Omental fat pad (tissue), 4 donors: ENCODE results near the gene DOCK9. TPM values are rescaled to one million over a fixed set of nuclear protein-coding genes. Genes with fewer than 3 reads are reported as not detected.

Source experiments
- ATAC-seq: fragments of 150-250 bp; one replicate; pipeline ENCODE4 v1.9.1; 2016; ENCODE audit warnings: mild to moderate bottlenecking, moderate library complexity; ENCODE audit not compliant: low FRiP score
- DNase-seq: peaks from one replicate; pipeline ENCODE4 v3.0.0-alpha.2; 2019; ENCODE audit warnings: low spot score
- CTCF ChIP-seq, 3 donors: fragments of 450-650 bp; IDR thresholded peaks; one replicate each; pipeline ENCODE4 v1.5.1; 2016 to 2017; ENCODE audit warnings: antibody characterized with exemption in 3 of 3, mild to moderate bottlenecking in 3 of 3, moderate library complexity in 2 of 3
- total RNA-seq, 4 donors: library from RNA; depleted of rRNA; stranded (reverse); fragments of >200 nt; gene quantifications; one replicate each; pipeline ENCODE4 v1.1.0, GENCODE V29; 2016

Gene DOCK9
- total RNA-seq, 4 donors from 2014 or later, result 94.4 to 364 (median 145) TPM

- no peak for TF ChIP-seq CTCF (IDR thresholded peaks at IDR 0.05)
- no peak for DNase-seq
- ATAC-seq, result peak; percentile 84
Measured at GRCh38 chr13:98890186-98890585, 87.7 kb downstream of the DOCK9 start.

GRCh38 chr13:98889419-98890085 is 88.3 kb downstream of the DOCK9 start:
- no peak for DNase-seq
- no peak for ATAC-seq
- TF ChIP-seq CTCF (IDR thresholded peaks at IDR 0.05), result no peak

- no peak for TF ChIP-seq CTCF (IDR thresholded peaks at IDR 0.05)
- ATAC-seq (no peak), DNase-seq (no peak)
Measured at GRCh38 chr13:98888890-98889279, 89.0 kb downstream of the DOCK9 start.

- TF ChIP-seq CTCF (IDR thresholded peaks at IDR 0.05), result no peak
- no peak for ATAC-seq
Measured at GRCh38 chr13:98888222-98888889, 89.5 kb downstream of the DOCK9 start.

GRCh38 chr13:98886587-98887230 is 91.2 kb downstream of the DOCK9 start:
- DNase-seq, result no peak
- TF ChIP-seq CTCF (IDR thresholded peaks at IDR 0.05), result no peak
- no peak for ATAC-seq

More at GRCh38 chr13:98888222-98888889, 89.5 kb downstream of the DOCK9 start:
- no peak for DNase-seq

- TF ChIP-seq CTCF (IDR thresholded peaks at IDR 0.05), result no peak
- DNase-seq (no peak), ATAC-seq (no peak)
Measured at GRCh38 chr13:98885600-98885999, 92.3 kb downstream of the DOCK9 start.
